SK-N-SH treated with all-trans-retinoic acid at 6 μM for 48 hours (cell line): ENCODE results near the gene PXT1.
A peak's percentile ranks its signal among the peaks of the same experiment; 100 is the strongest.

Source experiments
- ATAC-seq: fragments of 200-7000 bp; cut with Tn5 transposase; 3 replicates; pipeline ENCODE4 v1.9.1; 2020; ENCODE audit warnings: mild to moderate bottlenecking, moderate library complexity
- ARNTL ChIP-seq: fragments of 450-650 bp; formaldehyde crosslinking; IDR thresholded peaks from 2 replicates; pipeline ENCODE4 v1.5.0; 2020; ENCODE audit warnings: low read depth, mild to moderate bottlenecking, moderate library complexity, borderline replicate concordance
- BACH2 ChIP-seq: fragments of 250-450 bp; sonication (Bioruptor Pico); IDR thresholded peaks from 2 replicates; pipeline ENCODE4 v1.9.0; 2021; ENCODE audit warnings: mild to moderate bottlenecking, borderline replicate concordance
- CSDC2 ChIP-seq: fragments of 250-450 bp; sonication (Bioruptor Pico); IDR thresholded peaks from 2 replicates; pipeline ENCODE4 v1.5.0; 2020; ENCODE audit warnings: mild to moderate bottlenecking, moderate library complexity
- ESRRG ChIP-seq: fragments of 250-450 bp; sonication (Bioruptor Pico); IDR thresholded peaks from 2 replicates; pipeline ENCODE4 v1.6.1; 2021; ENCODE audit warnings: mild to moderate bottlenecking
- GLIS3 ChIP-seq: fragments of 250-450 bp; sonication (Bioruptor Pico); IDR thresholded peaks from 2 replicates; pipeline ENCODE4 v1.5.0; 2020; ENCODE audit warnings: mild to moderate bottlenecking, moderate library complexity
- ISL1 ChIP-seq: fragments of 250-450 bp; sonication (Bioruptor Pico); IDR thresholded peaks from 2 replicates; pipeline ENCODE4 v2.1.2; 2022; ENCODE audit warnings: mild to moderate bottlenecking, moderate library complexity
- PPARA ChIP-seq: fragments of 250-450 bp; sonication (Bioruptor Pico); IDR thresholded peaks from 2 replicates; pipeline ENCODE4 v1.5.0; 2020; ENCODE audit warnings: mild to moderate bottlenecking, borderline replicate concordance
- RARB ChIP-seq: fragments of 250-450 bp; sonication (Bioruptor Pico); IDR thresholded peaks from 2 replicates; pipeline ENCODE4 v1.8.0; 2021; ENCODE audit warnings: mild to moderate bottlenecking, moderate library complexity
- SNAI2 ChIP-seq: fragments of 250-450 bp; sonication (Bioruptor Pico); IDR thresholded peaks from 2 replicates; pipeline ENCODE4 v1.5.0; 2020; ENCODE audit warnings: mild to moderate bottlenecking, moderate library complexity
- TCF4 ChIP-seq: fragments of 250-450 bp; sonication (Bioruptor Pico); IDR thresholded peaks from 2 replicates; pipeline ENCODE4 v1.8.0; 2021; ENCODE audit warnings: mild to moderate bottlenecking, moderate library complexity, borderline replicate concordance
- TOX ChIP-seq: fragments of 250-450 bp; sonication (Bioruptor Pico); IDR thresholded peaks from 2 replicates; pipeline ENCODE4 v1.8.0; 2021; ENCODE audit warnings: mild to moderate bottlenecking, moderate library complexity, borderline replicate concordance
- ZC3H10 ChIP-seq: fragments of 250-450 bp; sonication (Bioruptor Pico); IDR thresholded peaks from 2 replicates; pipeline ENCODE4 v1.5.1; 2021; ENCODE audit warnings: mild to moderate bottlenecking, moderate library complexity
- ZFP3 ChIP-seq: fragments of 250-450 bp; sonication (Bioruptor Pico); IDR thresholded peaks from 2 replicates; pipeline ENCODE4 v1.5.0; 2020; ENCODE audit warnings: mild to moderate bottlenecking, moderate library complexity
- ZFP30 ChIP-seq: fragments of 450-650 bp; formaldehyde crosslinking; IDR thresholded peaks from 2 replicates; pipeline ENCODE4 v1.5.0; 2022; ENCODE audit warnings: mild to moderate bottlenecking, moderate library complexity
- ZNF565 ChIP-seq: fragments of 450-650 bp; formaldehyde crosslinking; conservative IDR thresholded peaks from 2 replicates; pipeline ENCODE4 v1.5.0; 2020; ENCODE audit warnings: low read depth, mild to moderate bottlenecking, moderate library complexity
- ZNF70 ChIP-seq: fragments of 450-650 bp; formaldehyde crosslinking; IDR thresholded peaks from 2 replicates; pipeline ENCODE4 v1.5.0; 2020; ENCODE audit warnings: mild to moderate bottlenecking, moderate library complexity
- ZNF8 ChIP-seq: fragments of 450-650 bp; formaldehyde crosslinking; IDR thresholded peaks from 2 replicates; pipeline ENCODE4 v1.5.0; 2020; ENCODE audit warnings: mild to moderate bottlenecking, moderate library complexity
- TF ChIP-seq, protein P1 (sequence below): fragments of 250-450 bp; sonication (Bioruptor Pico); IDR thresholded peaks from 2 replicates; pipeline ENCODE4 v1.8.0; 2021; ENCODE audit warnings: low read depth, mild to moderate bottlenecking, moderate library complexity, borderline replicate concordance
- TF ChIP-seq, protein P2 (sequence below): fragments of 250-450 bp; sonication (Bioruptor Pico); IDR thresholded peaks from 2 replicates; pipeline ENCODE4 v1.8.0; 2020; ENCODE audit warnings: mild to moderate bottlenecking, moderate library complexity, borderline replicate concordance
- TF ChIP-seq, protein P3 (sequence below): fragments of 250-450 bp; sonication (Bioruptor Pico); IDR thresholded peaks from 2 replicates; pipeline ENCODE4 v1.5.1; 2020; ENCODE audit warnings: low read depth, mild to moderate bottlenecking, moderate library complexity
- TF ChIP-seq, protein P4 (sequence below): fragments of 250-450 bp; sonication (Bioruptor Pico); IDR thresholded peaks from 2 replicates; pipeline ENCODE4 v1.5.1; 2021; ENCODE audit warnings: mild to moderate bottlenecking, moderate library complexity

Gene PXT1

DNA sequence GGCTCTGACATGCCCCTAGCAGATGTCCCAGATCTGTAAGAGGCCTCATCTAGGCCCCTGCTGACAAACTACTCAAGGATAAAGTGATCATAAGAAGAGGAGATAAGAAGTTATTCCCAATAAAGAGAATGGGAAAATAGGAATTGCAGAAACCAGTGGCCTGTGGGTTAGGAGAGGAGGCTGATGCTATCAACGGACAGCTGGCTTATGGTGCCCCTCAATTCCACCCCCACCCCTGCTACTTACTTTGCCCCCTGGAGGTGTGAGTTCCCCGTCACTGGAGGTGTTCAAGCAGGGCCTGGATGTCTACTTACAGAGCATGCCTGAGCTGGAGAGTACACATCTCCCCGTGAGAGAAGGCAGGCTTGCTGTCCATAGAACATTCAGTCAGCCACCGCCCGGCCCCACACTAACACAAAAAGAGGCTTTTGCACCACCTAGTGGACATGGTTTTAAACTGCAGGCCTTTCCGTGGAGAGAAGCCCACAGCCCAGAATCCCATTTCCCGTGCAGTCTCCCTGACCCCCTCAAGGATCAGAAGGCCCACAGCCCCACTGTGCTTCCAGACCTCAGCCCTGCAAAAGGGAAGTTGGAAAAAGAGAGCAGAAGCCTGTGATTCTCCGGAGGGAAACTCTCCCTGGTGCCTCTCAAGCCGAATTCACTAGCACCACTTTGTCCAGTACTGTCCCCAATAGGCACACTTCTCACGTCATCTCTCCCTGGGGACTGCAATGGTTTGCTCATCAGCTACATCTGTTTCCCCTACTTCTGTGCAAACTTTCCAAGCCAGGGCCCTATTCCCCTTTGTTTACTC is 82.2 kb downstream of the PXT1 start (continued):
- TF ChIP-seq ZNF8, result no peak

DNA sequence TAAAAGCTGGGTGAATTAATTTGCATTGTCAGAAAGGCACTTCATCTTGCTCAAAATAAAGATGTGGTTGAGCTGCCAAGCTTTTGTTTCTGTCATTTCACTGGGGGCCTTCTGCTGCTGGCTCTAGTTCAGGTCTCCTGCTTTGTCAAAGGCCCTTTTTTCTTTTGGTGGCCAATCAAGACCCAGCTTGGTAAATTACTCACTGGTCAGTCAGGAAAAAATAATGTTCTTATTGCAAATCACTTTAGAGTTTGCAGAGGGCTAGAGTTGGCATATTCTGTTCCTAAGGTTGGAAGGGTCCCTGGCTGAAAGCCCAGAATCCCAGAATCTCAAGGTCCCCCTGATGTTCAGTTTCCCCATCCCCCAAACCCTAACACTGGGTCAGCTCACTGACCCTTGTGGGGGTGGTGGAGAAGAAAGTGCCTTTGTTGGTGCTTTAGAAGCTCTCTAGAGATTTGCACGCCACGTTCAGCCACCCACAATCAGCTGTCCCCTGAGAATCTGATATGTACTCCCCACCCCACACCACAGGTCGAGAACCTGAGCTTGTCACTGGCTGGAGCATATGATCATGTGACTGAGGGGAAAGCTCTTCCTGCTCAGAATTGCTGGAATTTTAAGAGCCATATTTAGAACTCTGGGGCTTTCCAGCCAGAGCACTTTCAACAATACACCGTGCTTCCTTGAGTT is 84.3 kb downstream of the PXT1 start:
- no peak for ATAC-seq
- TF ChIP-seq BACH2 (CRISPR knock-in tag) (no peak), TOX (no peak), GLIS3 (CRISPR knock-in tag) (no peak), ARNTL (CRISPR knock-in tag) (no peak), ZNF565 (CRISPR knock-in tag) (no peak), TCF4 (no peak), ZFP3 (no peak), ZNF8 (no peak), ISL1 (CRISPR knock-in tag) (peak; percentile 48), PPARA (no peak), ZFP30 (no peak), SNAI2 (CRISPR knock-in tag) (no peak), CSDC2 (CRISPR knock-in tag) (no peak), ZC3H10 (CRISPR knock-in tag) (no peak)
- TF ChIP-seq, protein P1, sequence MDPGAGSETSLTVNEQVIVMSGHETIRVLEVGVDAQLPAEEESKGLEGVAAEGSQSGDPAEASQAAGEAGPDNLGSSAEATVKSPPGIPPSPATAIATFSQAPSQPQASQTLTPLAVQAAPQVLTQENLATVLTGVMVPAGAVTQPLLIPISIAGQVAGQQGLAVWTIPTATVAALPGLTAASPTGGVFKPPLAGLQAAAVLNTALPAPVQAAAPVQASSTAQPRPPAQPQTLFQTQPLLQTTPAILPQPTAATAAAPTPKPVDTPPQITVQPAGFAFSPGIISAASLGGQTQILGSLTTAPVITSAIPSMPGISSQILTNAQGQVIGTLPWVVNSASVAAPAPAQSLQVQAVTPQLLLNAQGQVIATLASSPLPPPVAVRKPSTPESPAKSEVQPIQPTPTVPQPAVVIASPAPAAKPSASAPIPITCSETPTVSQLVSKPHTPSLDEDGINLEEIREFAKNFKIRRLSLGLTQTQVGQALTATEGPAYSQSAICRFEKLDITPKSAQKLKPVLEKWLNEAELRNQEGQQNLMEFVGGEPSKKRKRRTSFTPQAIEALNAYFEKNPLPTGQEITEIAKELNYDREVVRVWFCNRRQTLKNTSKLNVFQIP (CRISPR knock-in tag), result no peak
- TF ChIP-seq, protein P2, sequence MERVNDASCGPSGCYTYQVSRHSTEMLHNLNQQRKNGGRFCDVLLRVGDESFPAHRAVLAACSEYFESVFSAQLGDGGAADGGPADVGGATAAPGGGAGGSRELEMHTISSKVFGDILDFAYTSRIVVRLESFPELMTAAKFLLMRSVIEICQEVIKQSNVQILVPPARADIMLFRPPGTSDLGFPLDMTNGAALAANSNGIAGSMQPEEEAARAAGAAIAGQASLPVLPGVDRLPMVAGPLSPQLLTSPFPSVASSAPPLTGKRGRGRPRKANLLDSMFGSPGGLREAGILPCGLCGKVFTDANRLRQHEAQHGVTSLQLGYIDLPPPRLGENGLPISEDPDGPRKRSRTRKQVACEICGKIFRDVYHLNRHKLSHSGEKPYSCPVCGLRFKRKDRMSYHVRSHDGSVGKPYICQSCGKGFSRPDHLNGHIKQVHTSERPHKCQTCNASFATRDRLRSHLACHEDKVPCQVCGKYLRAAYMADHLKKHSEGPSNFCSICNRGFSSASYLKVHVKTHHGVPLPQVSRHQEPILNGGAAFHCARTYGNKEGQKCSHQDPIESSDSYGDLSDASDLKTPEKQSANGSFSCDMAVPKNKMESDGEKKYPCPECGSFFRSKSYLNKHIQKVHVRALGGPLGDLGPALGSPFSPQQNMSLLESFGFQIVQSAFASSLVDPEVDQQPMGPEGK (CRISPR knock-in tag), result 0 out of 2 replicates have a peak, but pooled peaks have one; percentile 27
- TF ChIP-seq, protein P3, sequence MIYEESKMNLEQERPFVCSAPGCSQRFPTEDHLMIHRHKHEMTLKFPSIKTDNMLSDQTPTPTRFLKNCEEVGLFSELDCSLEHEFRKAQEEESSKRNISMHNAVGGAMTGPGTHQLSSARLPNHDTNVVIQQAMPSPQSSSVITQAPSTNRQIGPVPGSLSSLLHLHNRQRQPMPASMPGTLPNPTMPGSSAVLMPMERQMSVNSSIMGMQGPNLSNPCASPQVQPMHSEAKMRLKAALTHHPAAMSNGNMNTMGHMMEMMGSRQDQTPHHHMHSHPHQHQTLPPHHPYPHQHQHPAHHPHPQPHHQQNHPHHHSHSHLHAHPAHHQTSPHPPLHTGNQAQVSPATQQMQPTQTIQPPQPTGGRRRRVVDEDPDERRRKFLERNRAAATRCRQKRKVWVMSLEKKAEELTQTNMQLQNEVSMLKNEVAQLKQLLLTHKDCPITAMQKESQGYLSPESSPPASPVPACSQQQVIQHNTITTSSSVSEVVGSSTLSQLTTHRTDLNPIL (CRISPR knock-in tag), result no peak
- TF ChIP-seq, protein P4, sequence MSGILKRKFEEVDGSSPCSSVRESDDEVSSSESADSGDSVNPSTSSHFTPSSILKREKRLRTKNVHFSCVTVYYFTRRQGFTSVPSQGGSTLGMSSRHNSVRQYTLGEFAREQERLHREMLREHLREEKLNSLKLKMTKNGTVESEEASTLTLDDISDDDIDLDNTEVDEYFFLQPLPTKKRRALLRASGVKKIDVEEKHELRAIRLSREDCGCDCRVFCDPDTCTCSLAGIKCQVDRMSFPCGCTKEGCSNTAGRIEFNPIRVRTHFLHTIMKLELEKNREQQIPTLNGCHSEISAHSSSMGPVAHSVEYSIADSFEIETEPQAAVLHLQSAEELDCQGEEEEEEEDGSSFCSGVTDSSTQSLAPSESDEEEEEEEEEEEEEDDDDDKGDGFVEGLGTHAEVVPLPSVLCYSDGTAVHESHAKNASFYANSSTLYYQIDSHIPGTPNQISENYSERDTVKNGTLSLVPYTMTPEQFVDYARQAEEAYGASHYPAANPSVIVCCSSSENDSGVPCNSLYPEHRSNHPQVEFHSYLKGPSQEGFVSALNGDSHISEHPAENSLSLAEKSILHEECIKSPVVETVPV (CRISPR knock-in tag), result no peak

DNA sequence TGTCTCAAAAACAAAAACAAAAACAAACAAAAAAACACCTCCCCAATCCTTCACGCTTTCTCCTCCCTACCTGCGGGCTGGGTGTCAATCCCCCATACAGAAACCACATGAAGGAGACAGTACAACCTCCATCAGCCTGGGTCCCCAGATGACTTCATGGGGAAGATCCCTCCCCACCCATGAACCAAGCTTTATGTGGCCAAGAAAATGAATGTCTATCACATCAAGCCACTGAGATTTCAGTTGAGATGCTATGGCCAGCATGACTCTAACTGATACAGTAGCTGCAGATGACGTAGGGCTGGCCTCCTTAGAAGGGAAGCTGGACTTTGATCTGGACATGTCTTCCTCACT is 84.8 kb downstream of the PXT1 start:
- TF ChIP-seq, protein P3 (CRISPR knock-in tag), result no peak
- TF ChIP-seq RARB (CRISPR knock-in tag), result no peak
- no peak for TF ChIP-seq CSDC2 (CRISPR knock-in tag)
- TF ChIP-seq ISL1 (CRISPR knock-in tag), result no peak
- no peak for TF ChIP-seq SNAI2 (CRISPR knock-in tag)
- TF ChIP-seq ZFP3, result 0 out of 2 replicates have a peak, but pooled peaks have one; percentile 49
- ATAC-seq, result no peak

DNA sequence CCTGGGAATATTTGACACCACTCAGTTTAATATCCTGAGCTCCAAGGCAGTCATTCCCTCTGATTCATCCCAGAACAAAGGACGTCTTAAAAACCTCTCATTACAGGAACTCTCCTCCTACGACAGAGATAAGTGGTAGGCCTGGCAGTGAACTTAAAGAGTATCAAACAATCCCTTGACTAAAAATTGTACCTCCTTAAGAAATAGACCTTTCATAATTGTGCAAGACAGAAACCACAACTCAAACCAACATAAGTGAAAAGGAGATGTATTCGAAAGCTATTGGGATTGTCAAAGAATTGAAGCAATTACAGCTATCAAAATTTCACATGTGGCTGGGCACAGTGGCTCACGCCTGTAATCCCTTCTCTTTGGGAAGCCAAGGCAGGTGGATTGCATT is 86.8 kb downstream of the PXT1 start:
- no peak for ATAC-seq
- TF ChIP-seq ESRRG (CRISPR knock-in tag), result no peak
- TF ChIP-seq, protein P4 (CRISPR knock-in tag), result no peak
- TF ChIP-seq, protein P1 (CRISPR knock-in tag), result no peak
- TF ChIP-seq ZFP3, result no peak
- TF ChIP-seq BACH2 (CRISPR knock-in tag), result no peak
- TF ChIP-seq, protein P3 (CRISPR knock-in tag), result no peak
- TF ChIP-seq CSDC2 (CRISPR knock-in tag), result no peak
- no peak for TF ChIP-seq ARNTL (CRISPR knock-in tag)
- TF ChIP-seq TCF4, result no peak
- no peak for TF ChIP-seq SNAI2 (CRISPR knock-in tag)
- TF ChIP-seq ZNF70 (CRISPR knock-in tag), result no peak
- TF ChIP-seq GLIS3 (CRISPR knock-in tag), result no peak
- TF ChIP-seq ISL1 (CRISPR knock-in tag), result no peak
